Left hindlimb (tissue), 1 donor: ENCODE results near the gene TMIGD3.
A peak's percentile ranks its signal among the peaks of the same experiment; 100 is the strongest.
"Not testable (repeated sequence)": the region's sequence is repeated elsewhere in the genome, so short reads cannot be mapped to it uniquely, and the experiment has no call there.

Experiments used
- DNase-seq: peaks from one replicate; pipeline ENCODE4 v3.0.0-alpha.2; 2018

The TMIGD3 gene

DNA sequence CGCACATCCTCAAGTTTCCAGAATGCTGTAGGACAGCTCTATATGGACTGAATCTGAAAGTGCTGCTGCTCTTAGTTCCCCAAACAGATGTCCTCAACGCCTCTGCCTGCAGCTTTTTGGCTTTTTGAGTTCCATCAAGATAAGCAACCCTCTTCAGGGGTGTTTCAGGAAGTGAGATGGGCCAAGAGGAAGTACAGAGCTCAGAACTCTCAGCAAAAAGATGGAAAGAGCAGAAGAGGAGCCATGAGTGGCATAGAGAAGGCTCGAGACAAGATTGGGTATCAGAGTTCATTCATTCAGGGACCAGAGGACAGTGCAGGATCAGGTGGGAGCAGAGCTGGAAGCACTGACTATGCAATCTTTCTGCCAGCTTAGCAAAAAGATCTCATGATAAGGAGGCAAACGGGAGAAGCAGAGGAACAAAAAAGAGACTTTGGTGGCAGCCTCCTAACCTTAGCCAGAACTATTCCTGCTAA, at the start of gene TMIGD3, which contains the start of gene ADORA3:
TMIGD3 (minus strand) TSS at position 49 of the 476 bp plus-strand sequence. CDS start 279 bp downstream, outside the sequence.
ADORA3 (minus strand) TSS at position 49 of the 476 bp plus-strand sequence. CDS start 279 bp downstream, outside the sequence.
- DNase-seq = no peak

DNA sequence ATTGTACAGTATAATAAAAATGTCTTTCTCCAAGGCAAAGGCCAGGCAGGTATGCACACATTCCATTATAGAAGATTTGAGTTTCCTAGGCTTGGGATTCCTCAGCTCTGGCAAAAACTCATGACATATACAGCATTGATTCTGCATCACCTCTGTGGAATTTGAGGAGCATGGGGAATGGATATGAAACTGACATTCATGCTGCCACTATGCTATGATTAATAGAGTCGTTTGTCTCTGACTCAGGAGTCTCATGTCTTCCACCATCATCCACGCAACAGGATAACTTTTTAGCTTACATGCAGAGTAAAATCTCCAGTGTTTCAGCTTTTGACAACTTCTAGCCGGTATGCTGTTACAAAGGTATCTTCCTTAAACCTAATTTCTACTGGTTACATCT, 49.8 kb upstream of the TMIGD3 start:
- no peak for DNase-seq

DNA sequence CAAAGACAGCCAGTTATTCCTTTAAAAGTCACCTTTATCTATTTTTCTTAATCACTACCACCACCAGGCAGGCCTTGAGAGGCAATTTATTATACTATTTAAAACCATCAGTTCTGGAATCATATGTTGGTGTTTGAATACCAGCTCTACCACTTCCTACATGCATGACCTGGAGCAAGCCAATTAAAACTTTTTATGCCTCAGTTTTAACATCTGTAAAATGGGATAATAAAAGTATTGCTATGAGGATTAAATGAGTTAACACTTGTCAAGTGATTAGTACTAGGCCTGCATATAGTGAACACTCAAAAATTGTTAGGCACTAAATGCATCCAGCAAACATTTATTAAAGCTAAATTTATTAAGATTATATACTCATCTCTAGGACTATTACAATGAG, 49.2 kb upstream of the TMIGD3 start:
- DNase-seq = no peak

DNA sequence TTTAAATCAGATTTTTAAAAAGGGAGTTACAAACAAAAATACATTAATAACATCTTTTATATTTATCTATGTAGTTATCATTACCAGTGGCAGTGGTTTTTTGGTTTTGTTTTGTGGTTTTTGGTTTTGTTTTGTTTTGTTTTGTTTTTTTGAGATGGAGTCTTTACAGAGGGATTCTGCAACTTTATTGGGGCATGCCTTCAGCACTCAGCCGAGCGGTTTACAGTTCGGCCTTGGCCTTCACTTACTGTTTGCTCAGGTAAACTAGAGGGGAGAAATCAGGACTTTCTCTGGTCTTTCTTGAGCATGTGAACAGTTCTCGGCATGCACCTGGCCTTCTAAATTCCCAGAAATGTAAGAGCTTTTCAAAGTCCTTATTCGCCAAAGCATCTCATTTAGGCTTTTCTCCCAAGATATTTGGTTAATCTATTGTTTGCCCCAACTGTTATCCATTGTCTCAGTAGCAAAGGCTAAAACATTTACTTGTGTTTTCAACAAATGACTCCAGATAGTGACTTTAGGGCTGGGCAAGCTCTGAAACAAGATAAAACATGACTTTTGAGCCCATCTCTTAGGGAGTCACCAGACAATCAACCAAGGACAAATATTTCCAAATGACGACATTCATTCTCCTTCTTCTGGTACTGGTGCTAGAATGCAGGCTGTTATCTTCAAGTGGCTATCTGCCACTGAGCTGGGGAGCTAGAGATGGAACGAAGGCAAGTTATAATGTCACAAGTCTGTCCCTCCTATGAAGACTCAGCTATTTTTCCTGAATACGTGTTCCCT, 48.4 kb upstream of the TMIGD3 start:
- no peak for DNase-seq

DNA sequence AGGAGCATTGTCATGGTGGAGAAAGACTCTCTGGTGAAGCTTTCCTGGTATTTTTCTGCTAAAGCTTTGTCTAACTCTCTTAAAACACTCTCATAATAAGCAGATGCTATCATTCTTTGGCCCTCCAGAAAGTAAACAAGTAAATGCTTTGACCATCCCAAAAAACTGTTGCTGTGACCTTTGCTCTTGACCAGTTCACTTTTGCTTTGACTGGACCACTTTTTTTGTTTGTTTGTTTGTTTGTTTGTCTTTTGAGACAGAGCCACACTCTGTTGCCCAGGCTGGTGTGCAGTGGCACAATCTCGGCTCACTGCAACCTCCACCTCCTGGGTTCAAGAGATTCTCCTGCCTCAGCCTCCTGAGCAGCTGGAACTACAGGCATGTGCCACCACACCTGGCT, 44.4 kb upstream of the TMIGD3 start:
- DNase-seq = not testable (repeated sequence)

DNA sequence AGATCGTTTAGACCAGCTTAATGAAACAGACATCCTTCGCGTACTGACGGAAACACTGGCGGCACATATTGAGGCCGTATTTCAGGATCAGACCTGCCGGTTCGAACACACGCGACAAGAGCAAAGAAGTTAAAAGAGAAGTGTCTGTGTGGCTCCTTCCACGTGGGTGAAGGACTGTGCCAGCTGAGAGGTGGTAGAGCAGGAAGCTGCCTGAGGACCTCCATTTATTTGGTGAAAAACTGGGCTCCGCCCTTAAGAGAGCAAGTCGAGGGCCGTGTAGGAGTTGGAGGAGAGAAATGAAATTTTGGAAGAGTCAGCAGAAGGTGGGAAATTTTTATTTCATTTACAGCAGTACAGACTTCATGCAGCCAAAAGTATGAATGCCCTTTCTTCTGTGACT, 38.8 kb upstream of the TMIGD3 start:
- DNase-seq = no peak

DNA sequence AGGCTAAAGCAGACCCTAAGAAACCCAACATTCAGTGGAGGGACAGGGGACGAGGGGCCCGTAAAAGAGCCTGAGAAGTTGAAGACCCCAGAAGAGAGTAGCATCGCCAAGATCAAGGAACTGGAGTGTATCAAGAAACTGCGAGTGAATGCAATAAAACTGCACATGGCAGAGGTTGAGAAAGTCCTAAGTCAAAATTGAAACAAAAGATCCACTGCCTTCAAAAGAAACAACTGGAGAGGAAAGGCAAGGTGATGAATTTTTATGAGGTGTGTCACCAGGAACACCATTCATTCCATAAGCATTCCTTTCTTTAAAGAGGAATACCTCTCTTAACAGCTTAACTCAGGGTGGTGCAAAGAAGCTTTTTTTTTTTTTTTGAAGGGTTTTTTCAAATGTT, 38.3 kb upstream of the TMIGD3 start:
- no peak for DNase-seq

DNA sequence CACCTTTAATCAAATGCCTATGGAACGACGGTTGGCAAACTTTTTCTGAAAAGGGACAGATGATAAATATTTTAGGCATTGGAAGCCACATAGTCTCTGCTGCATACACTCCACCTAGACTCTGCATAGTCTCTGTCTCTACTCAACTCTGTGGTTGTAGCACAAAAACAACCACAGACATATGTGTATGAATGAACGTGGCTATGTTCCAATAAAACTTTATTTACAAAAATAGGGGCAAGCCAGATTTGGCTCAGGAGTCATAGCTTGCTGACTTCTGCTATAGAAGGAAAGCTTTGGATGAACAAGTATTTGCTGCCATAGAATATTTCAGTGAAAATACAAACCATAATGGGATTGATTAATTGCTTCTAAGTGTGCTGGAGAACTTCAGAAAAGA, 37.5 kb upstream of the TMIGD3 start:
- DNase-seq = no peak

DNA sequence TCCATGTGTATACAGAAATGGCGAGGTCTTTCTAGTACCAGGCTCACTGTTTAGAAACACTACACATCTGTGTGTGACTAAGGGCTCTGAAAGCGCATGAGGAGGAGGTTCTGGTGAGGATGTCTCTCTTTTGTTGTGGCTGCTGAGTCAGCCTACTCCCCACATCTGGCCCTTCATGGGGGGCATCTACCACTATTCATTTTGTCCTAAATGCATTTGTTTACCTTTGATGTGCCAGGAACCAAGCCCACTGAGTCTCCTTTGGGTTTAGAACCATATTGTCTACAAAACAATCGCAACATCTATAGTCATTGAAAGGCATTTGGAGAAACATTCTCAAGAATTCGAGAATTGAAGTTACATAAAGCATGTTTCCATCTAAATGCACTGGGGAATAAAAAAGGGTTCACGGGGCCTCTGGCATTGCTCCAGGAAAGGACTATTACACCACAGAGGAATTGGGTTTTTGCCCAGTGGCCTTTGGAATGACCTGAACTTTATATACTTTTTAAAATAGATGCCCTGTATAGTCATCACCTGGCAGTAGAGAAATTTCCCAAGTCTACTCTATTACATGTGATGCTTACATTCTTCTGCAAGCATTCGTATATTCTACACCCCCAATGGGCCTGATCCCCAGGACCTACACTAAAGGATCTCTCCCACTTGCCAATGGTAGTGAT, 35.1 kb upstream of the TMIGD3 start:
- no peak for DNase-seq

DNA sequence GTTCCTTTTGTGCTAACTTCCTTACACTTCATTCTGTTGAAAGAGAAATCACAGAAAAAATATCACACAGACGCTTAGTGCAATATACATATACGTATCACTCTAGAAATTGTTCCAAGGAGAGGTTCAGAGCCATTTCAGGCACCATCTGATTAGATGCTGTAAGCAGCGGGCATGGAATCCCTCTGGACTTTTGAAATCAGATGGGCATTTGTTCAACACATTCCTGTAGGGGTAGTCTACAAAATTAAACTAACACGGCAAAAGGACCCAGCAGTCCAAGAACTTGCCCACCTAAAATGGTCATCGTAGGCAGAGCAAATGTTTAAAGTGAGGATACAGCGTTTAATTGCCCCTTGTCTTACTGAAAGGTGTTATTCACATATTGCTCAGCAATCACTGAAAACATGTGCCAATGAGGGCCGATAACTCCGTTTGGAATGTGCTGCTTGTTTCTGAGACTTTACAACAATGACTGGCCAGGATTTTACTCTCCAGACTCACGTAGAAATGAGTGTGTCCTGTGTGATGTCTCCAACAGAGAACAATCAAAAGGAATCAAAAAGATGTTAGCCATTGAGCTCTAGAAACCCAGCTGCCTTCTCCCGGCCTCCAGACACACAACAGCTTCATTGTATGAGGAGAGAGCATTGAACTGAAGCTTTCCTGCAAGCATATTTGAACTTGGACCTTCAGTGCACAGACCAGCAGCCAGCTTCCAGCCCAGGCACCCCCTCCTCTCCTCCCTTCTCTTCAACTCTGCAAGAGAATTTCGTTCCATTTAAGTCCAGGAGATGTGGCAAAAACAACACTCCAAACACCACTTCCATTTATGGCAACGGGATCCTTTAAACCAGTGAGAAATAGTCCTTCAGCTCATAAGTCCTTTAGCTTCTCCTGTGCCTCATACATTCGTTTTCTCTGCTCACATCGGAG, 32.1 kb upstream of the TMIGD3 start:
- no peak for DNase-seq

DNA sequence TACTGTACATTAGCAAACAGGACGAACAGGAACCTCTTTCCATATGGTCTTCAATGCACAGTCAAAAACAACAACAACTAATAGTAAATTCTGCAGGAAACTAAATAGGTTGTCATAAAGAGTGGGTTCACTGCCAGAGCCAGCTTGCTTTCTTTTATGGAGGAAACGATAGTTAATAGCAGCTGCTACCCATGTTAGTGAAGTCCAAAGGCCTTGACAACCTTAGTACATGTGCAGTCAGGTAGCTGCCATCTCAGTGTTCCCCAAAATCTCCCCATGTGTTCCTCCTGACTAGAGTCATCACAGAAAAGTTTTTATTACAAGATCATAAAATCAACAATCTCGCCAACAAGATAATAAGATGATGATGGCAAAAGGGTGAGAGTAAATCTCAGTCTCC, 16.6 kb upstream of the TMIGD3 start:
- no peak for DNase-seq

DNA sequence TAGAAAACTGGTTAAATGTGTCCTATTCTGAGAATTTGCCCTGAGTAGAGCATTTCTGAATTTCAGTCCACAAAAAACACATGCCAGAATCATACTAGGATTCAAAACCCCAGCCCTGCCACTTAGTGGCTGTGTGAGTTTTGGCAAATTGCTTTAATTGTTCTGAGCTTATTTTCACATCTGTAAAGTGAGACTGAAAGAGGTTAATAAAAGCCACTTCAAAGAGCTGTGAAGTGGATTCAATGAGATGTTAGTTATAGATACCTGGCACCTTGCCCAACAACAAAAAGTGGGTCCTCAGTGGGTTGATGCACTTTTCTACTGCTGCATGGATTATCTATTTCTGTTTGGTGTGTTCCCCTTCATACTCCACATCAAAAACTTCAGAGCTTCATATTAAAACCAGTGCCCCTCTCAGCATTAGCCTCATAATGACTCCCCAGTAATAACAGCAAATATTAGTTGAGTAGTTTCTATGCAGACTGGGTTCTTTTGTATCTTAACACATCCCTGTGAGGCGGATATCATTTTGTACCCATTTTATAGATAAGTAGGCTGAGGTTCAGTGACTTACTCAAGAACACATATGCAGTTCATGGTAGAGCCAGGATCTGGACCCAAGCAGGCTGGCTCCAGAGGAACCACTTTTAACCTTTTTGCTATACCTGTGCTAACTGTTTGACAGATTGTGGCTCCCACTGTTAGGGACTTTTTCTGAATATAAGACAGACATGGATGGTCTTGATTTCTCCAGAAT, 14.2 kb upstream of the TMIGD3 start:
- no peak for DNase-seq

DNA sequence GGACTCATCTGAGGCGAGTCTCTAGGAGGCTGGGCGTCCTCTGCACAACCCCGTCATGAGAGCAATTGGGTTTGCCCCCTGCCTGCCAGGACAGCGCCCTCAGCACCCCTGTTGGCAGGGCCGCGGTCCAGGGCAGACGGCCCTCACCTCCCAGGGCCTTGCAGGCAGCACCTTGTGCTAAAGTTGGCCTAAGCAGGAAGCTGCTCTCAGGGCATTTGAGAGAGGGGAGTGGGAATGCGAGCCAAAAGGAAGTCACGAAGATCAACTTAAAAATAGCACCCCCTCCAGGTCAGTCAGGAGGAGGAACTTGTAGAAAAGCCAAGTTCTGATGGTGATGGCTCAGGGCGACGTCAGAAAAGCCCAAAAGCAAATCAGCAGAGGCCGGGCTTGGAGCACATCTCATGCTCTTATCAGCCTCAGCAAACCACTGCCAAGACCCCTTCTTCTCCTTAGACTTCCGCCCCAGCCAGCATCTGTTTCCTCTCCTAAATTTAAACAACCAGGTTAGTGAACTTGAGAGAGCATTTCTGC, 12.6 kb upstream of the TMIGD3 start:
- DNase-seq = no peak

DNA sequence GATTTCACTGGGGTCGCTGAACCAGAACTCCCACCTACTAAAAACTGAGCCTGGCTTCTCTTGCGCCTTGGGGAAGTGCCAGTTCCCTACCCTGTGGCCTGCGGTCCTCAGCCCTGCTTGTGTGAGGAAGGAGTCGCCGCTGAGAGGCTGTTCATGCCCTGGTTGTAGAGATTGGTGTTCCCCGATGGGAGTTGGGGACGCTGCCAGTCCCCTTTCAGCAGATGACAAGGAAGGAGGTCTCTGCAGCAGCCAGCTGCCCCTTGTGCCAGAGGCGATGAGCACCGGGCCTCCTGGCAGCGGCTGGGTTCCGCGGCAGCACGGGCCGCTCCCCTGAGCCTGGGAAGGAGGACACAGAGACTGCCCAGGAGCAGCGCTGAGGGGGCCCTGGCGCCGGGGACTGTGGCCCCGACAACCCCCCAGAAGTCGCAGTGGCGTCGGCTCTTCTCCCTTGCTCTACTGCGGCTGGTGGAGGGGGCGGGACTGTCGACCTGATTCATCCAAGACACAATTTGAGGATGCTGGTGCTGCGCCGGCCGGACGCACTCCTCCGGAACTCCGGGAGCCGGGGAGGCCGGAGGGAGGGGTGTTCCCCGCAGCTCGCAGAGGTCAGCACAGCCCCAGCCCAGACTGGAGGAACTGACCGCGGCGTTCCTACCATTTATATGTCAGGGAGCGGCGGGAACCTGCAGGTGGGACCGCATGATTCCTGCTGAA, 12.0 kb upstream of the TMIGD3 start:
- no peak for DNase-seq

DNA sequence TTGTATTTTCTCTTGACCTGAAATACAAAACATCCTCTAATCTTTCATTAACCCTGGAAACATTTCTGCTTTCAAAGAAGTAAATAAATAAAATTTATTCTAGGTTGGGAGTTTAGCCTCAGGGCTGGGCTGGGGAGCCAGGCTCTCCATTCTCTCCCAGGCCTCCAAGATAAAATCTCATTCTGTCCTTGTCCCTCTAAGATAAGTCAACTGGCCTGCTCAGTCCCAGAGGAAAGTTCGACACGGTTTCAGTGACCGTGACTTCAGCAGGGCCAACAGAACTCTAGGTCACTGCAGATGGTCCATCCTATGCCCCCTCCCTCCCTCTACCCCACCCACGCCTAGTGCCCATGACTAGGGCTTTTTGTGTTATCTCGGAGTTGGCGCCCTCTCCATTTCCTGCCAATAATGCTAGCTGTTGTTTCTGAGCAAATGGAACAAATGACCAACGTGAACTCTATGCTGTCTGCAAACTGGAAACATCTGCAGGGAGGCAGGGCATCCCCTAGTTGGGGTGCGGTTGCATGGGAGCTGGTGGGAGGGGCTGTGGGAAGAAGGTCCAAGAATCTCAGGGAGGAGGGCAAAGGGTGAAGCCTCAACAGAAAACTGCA, 10.1 kb upstream of the TMIGD3 start:
- peak; percentile 41 for DNase-seq

DNA sequence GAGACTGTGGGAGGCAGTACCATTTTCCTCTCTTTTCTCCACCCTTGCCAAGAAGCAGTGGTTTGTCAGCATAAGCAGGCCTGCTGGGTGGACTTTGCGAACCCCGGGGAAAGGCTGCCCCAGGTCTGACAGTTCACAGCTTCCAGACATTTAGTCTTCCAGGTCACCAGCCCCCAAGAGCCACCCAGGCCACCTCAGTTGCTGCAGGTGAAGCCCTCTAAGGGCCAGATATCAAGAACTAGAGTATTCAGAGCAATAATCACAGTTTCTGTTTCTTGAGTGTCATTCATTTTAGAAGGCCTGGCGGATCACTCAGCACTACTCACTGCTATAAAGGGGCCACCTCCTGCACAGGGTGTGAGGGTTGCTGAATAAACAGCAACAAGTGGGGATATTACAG, 9.5 kb upstream of the TMIGD3 start:
- no peak for DNase-seq

DNA sequence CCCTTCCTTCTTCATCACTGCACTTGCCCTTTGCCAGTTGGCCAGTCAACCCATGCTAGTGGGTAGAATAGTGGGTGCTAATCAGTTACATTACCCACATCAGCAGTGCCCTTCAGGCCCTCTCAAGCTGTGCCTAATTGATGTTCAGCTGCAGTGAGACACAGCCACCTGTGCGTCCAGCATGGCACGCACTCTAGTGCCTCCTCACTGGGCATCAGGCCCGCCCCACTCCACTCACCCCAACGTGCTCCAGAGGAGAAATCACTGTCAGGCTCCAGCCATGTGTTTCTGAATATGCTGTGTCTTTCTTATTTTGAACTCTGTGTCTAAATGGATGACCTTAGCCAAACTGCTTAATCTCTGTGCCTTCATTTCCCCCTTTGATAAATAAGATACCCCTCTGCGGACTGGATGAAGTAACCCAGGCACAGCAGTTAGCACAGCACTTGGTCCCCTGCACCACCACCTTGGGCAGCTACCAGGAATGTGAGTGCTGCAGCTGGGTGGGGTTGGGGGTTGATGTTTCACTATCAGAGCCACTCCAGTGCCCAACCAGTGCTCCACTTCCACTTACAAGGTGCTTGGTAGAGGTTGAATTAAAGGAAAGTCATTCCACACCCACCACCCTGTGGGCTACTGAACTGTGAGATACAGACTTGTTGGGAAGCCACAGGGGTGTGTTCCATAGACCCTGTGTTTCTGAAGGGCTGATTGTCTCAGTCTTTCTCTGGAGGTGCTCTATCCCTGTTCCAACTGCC, 8.9 kb upstream of the TMIGD3 start:
- DNase-seq = no peak

DNA sequence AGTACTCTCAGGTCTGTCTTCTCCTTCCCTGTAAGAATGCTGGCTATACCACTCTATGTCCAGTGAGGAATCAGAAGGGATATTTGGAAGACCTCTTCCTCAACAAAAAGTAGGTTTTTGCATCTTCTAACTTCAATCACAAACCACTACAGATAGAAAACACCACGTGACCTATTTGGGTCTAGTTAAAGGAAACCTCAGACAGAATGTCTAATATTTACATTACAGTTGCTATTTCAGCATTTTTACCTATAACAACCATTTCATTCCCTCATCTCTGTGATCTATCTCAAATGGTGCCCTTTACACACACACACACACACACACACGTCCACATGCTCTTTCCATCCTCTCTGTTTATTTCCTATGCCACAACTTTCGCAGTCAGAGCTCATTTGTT, 7.9 kb upstream of the TMIGD3 start:
- DNase-seq = no peak

DNA sequence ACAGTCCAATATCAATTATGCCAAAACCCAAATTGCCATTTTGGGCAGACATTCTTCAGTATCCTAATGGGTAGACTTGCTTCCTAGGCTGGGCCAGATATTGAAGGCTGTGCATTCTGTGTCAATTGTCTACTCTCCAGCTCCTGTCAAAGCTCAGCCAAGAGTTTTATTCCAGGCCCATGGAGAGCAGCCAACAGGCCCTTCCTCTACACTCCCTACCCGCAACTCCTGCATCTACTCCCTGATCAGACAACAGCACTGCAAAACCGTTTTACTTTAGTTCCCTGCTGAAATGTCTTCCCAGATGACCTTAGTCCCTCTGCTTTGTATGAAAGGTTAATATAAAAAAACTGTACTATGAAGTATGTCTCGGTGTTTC, 6.6 kb upstream of the TMIGD3 start:
- DNase-seq = peak; percentile 45
